Astrocyte (in vitro differentiated cells and primary cell): Measurements from ENCODE around the gene EDNRA.

ENCODE experiments used
- EZH2 ChIP-seq: IDR thresholded peaks from 2 replicates; pipeline ENCODE4 v1.6.1; 2012; ENCODE audit warnings: mild to moderate bottlenecking, low read length, inconsistent platforms; ENCODE audit not compliant: insufficient read depth
- TF ChIP-seq, protein P1 (sequence below): IDR thresholded peaks from 2 replicates; pipeline ENCODE4 v1.5.1; 2011; ENCODE audit warnings: low read depth, mild to moderate bottlenecking, inconsistent platforms, low read length, moderate library complexity; ENCODE audit not compliant: insufficient read depth

DNA sequence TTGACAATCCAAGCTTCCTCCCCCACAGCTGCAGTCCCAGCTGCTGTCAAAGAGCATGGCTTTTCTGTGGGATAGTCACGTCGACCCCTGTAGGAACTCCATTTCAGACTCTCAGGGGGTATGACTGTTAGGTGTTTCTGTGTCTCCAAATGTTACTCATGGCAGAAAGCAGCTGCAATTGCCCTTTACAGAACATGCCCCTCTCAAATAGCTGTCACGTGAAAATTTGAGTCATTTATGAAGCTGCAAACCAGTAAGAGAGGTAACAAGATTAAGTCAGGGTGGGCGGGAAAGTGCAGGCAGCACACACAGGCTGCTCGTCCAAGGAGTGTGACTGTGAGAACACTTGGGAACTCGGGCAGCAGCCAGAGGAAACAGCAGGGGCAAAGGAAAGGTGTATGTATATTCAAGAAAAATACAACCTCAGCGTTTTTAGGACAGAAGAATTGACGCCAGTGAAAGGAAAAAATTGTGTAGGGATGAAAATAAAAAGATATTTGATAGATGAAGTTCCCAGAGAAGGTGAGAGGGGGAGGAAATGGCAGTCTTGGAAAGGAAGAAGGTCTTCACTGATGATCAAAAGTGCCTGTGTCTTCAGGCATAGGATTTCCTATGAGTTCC lies 69.8 kb downstream of the EDNRA start:
- TF ChIP-seq, protein P1, sequence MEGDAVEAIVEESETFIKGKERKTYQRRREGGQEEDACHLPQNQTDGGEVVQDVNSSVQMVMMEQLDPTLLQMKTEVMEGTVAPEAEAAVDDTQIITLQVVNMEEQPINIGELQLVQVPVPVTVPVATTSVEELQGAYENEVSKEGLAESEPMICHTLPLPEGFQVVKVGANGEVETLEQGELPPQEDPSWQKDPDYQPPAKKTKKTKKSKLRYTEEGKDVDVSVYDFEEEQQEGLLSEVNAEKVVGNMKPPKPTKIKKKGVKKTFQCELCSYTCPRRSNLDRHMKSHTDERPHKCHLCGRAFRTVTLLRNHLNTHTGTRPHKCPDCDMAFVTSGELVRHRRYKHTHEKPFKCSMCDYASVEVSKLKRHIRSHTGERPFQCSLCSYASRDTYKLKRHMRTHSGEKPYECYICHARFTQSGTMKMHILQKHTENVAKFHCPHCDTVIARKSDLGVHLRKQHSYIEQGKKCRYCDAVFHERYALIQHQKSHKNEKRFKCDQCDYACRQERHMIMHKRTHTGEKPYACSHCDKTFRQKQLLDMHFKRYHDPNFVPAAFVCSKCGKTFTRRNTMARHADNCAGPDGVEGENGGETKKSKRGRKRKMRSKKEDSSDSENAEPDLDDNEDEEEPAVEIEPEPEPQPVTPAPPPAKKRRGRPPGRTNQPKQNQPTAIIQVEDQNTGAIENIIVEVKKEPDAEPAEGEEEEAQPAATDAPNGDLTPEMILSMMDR: no peak
- no peak for TF ChIP-seq EZH2
